Lung (tissue), 12 donors: ENCODE data around the gene CEACAM1. TPM values are rescaled to one million over a fixed set of nuclear protein-coding genes. Genes with fewer than 3 reads are reported as not detected.

Source experiments
- ATAC-seq: fragments of 200-7000 bp; cut with Tn5 transposase; one replicate; pipeline ENCODE4 v1.9.1; 2020; ENCODE audit warnings: moderate number of reproducible peaks; ENCODE audit not compliant: insufficient read depth, low FRiP score
- DNase-seq, 3 donors: peaks; one replicate each; pipeline ENCODE4 v3.0.0-alpha.2; 2013 to 2017
- H3K27ac ChIP-seq, 2 donors: one replicate each; pipeline ENCODE4 v1.5.1; 2013; ENCODE audit warnings: mild to moderate bottlenecking in 2 of 2, moderate library complexity in 2 of 2, control low read depth in 1 of 2, inconsistent platforms in 1 of 2, low read depth in 1 of 2, low read length in 1 of 2
- H3K27me3 ChIP-seq, 3 donors: one replicate each; pipeline ENCODE4 v1.5.1; 2013; ENCODE audit warnings: low read length in 2 of 3; ENCODE audit not compliant: control insufficient read depth in 3 of 3, insufficient read depth in 3 of 3
- H3K36me3 ChIP-seq, 4 donors: one replicate each; pipeline ENCODE4 v1.5.1; 2013; ENCODE audit warnings: low read length in 4 of 4, mild to moderate bottlenecking in 1 of 4, moderate library complexity in 1 of 4; ENCODE audit not compliant: control insufficient read depth in 4 of 4, insufficient read depth in 4 of 4
- H3K4me1 ChIP-seq, 5 donors: one replicate each; pipeline ENCODE4 v1.5.1; 2013; ENCODE audit warnings: low read length in 5 of 5, mild to moderate bottlenecking in 2 of 5, moderate library complexity in 1 of 5; ENCODE audit not compliant: control insufficient read depth in 5 of 5, insufficient read depth in 5 of 5
- H3K4me3 ChIP-seq: one replicate; pipeline ENCODE4 v1.5.1; 2013; ENCODE audit warnings: mild to moderate bottlenecking, control low read depth, moderate library complexity
- H3K9ac ChIP-seq, 2 donors: one replicate each; pipeline ENCODE4 v1.5.1; 2013; ENCODE audit warnings: low read length in 2 of 2, control low read depth in 1 of 2; ENCODE audit not compliant: insufficient read depth in 1 of 2
- H3K9me3 ChIP-seq, 4 donors: one replicate each; pipeline ENCODE4 v1.5.1; 2013; ENCODE audit warnings: low read length in 3 of 4, mild to moderate bottlenecking in 1 of 4, moderate library complexity in 1 of 4; ENCODE audit not compliant: control insufficient read depth in 4 of 4, insufficient read depth in 3 of 4
- CTCF ChIP-seq: IDR thresholded peaks from 2 replicates; pipeline ENCODE4 v1.5.1; 2012; ENCODE audit warnings: mild to moderate bottlenecking; ENCODE audit errors: control extremely low read depth, extremely low read depth
- WGBS, 2 donors: extraction: QIAGEN DNeasy Blood & Tissue Kit; methylation state at CpG; one replicate each; pipeline ENCODE4 v1.1.7; 2013; 5-methylcytosine and 5-hydroxymethylcytosine counted together
- polyA plus RNA-seq, 2 donors: library from polyadenylated mRNA; stranded (reverse); fragments of 200-250 nt; gene quantifications; one replicate each; pipeline ENCODE4 v1.2.1, GENCODE V29; 2013
- total RNA-seq, 2 donors: library from RNA; depleted of rRNA in 1 of 2; stranded (reverse); fragments of >200 nt in 1 of 2; gene quantifications; one replicate each; pipeline ENCODE4 v1.2.1, GENCODE V29; 2014 to 2021
- donor health status: control.
- donor health status: control.
- donor health status: Bipolar disorder and iron deficiency.
- donor health status: healthy.
- donor health status: DM: yes; HTN: yes; CAD: no.

The CEACAM1 gene
- total and polyA plus RNA-seq, 4 donors = 3.6 to 26.8 (median 10.3) TPM

- Histone ChIP-seq H3K27ac (no peak overlapping the region), H3K9ac (no peak overlapping the region), H3K4me1 (no peaks in the 10 kb centered on the region), H3K36me3 (peaks cover 0 to 6% (median 0%) of the 10 kb centered on the region in 4 donors), H3K4me3 (no peak overlapping the region), H3K27me3 (no peaks in the 10 kb centered on the region), H3K9me3 (peaks cover 0 to 5% (median 0%) of the 10 kb centered on the region in 4 donors)
- no peak for TF ChIP-seq CTCF
- DNase-seq (no peak), ATAC-seq (no peak)
- WGBS, 2 donors = 72 to 95% methylated on average over 2 of the region's 2 CpGs
Measured at GRCh38 chr19:42516771-42517170, 11.5 kb downstream of the CEACAM1 start.

- H3K9me3 ChIP-seq = peaks cover 0 to 5% (median 0%) of the 10 kb centered on the region in 4 donors
- no peak overlapping the region for H3K9ac ChIP-seq
- 87 to 91% methylated on average over 7 of the region's 7 CpGs for WGBS, 2 donors
- no peak for TF ChIP-seq CTCF
- no peak for ATAC-seq
- no peak for DNase-seq
- no peaks in the 10 kb centered on the region for H3K27me3 ChIP-seq
- H3K27ac ChIP-seq = no peak overlapping the region
- peaks cover 0 to 6% (median 0%) of the 10 kb centered on the region in 4 donors for H3K36me3 ChIP-seq
- H3K4me3 ChIP-seq = no peak overlapping the region
- H3K4me1 ChIP-seq = peaks cover 0 to 8% (median 0%) of the 10 kb centered on the region in 5 donors
Measured at GRCh38 chr19:42515241-42515832, 12.9 kb downstream of the CEACAM1 start.

GRCh38 chr19:42514449-42514848 lies 13.8 kb downstream of the CEACAM1 start:
- Histone ChIP-seq H3K4me3 (no peak overlapping the region), H3K4me1 (peaks cover 0 to 8% (median 0%) of the 10 kb centered on the region in 5 donors), H3K27me3 (no peaks in the 10 kb centered on the region), H3K9ac (no peak overlapping the region), H3K36me3 (peaks cover 0 to 6% (median 0%) of the 10 kb centered on the region in 4 donors), H3K27ac (no peak overlapping the region), H3K9me3 (peaks cover 0 to 5% (median 0%) of the 10 kb centered on the region in 4 donors)
- 95 to 100% methylated on average over 1 of the region's 1 CpG for WGBS, 2 donors
- DNase-seq (no peak), ATAC-seq (no peak)
- TF ChIP-seq CTCF = no peak
